Fibroblast of lung (primary cell): ENCODE results near the gene KLHL6. TPM values are rescaled to one million over a fixed set of nuclear protein-coding genes. Genes with fewer than 3 reads are reported as not detected.

ENCODE experiments used
- DNase-seq, 2 donors: peaks; one replicate each; pipeline versions ENCODE4 v3.0.0 to v3.0.0-alpha.2; 2010; ENCODE audit warnings: low read depth in 2 of 2
- H2AFZ ChIP-seq: 2 replicates; pipeline ENCODE4 v1.5.1; 2012; ENCODE audit warnings: low read length, control low read depth, inconsistent platforms
- H3K27ac ChIP-seq: 2 replicates; pipeline ENCODE4 v1.5.1; 2011; ENCODE audit warnings: low read length, control low read depth; ENCODE audit not compliant: insufficient read depth
- H3K27me3 ChIP-seq: 2 replicates; pipeline ENCODE4 v1.5.1; 2011; ENCODE audit warnings: mild to moderate bottlenecking, low read length; ENCODE audit not compliant: control insufficient read depth, insufficient read depth
- H3K36me3 ChIP-seq: 2 replicates; pipeline ENCODE4 v1.5.1; 2011; ENCODE audit warnings: low read length; ENCODE audit not compliant: control insufficient read depth, insufficient read depth
- H3K4me1 ChIP-seq: 2 replicates; pipeline ENCODE4 v1.5.1; 2011; ENCODE audit warnings: low read length; ENCODE audit not compliant: control insufficient read depth, insufficient read depth; ENCODE audit errors: extremely low read depth
- H3K4me2 ChIP-seq: 2 replicates; pipeline ENCODE4 v1.5.1; 2011; ENCODE audit warnings: low read length, control low read depth; ENCODE audit not compliant: insufficient read depth; ENCODE audit errors: extremely low read depth
- H3K4me3 ChIP-seq, 4 experiments: fragments of 200-600 bp in 1 of 4; sonication (generic) in 1 of 4; replicated peaks in 1 of 4; 2 replicates each; pipeline ENCODE4 v1.5.1; 2011 to 2016; ENCODE audit warnings: low read length in 4 of 4, low read depth in 3 of 4, mild to moderate bottlenecking in 3 of 4, control low read depth in 2 of 4, inconsistent platforms in 1 of 4, mixed read lengths in 1 of 4; ENCODE audit not compliant: insufficient read depth in 1 of 4; ENCODE audit errors: control extremely low read depth in 1 of 4
- H3K79me2 ChIP-seq: 2 replicates; pipeline ENCODE4 v1.5.1; 2012; ENCODE audit warnings: mild to moderate bottlenecking, low read length, inconsistent platforms; ENCODE audit not compliant: control insufficient read depth, insufficient read depth
- H3K9ac ChIP-seq: 2 replicates; pipeline ENCODE4 v1.5.1; 2011; ENCODE audit warnings: mild to moderate bottlenecking, low read length, control low read depth; ENCODE audit not compliant: insufficient read depth
- H3K9me3 ChIP-seq: 2 replicates; pipeline ENCODE4 v1.5.1; 2012; ENCODE audit warnings: low read depth, low read length; ENCODE audit not compliant: control insufficient read depth, insufficient read depth
- H4K20me1 ChIP-seq: 2 replicates; pipeline ENCODE4 v1.5.1; 2011; ENCODE audit warnings: low read length; ENCODE audit not compliant: control insufficient read depth, insufficient read depth; ENCODE audit errors: extremely low read depth
- EZH2 ChIP-seq: IDR thresholded peaks from 2 replicates; pipeline ENCODE4 v1.5.1; 2012; ENCODE audit warnings: low read length, control low read depth, mild to moderate bottlenecking; ENCODE audit errors: missing control alignments
- polyA plus RNA-seq, 2 donors: library from polyadenylated mRNA; depleted of rRNA in 1 of 2; stranded (reverse) in 1 of 2; unstranded in 1 of 2; fragments of >200 nt; gene quantifications; 2 replicates each; pipeline ENCODE4 v1.2.1, GENCODE V29; 2011 to 2012; ENCODE audit warnings: missing spikeins in 1 of 2
- total RNA-seq: library from RNA; depleted of rRNA; stranded (reverse); fragments of >200 nt; gene quantifications from 2 replicates; pipeline ENCODE4 v1.2.1, GENCODE V29; 2014
- TF ChIP-seq, protein P1 (sequence below), 2 donors: IDR thresholded peaks in 1 of 2; conservative IDR thresholded peaks in 1 of 2; 1 replicate in 1 of 2; 2 replicates in 1 of 2; pipeline ENCODE4 v1.5.1; 2011 to 2012; ENCODE audit warnings: low read length in 2 of 2, control low read depth in 1 of 2, inconsistent platforms in 1 of 2, low read depth in 1 of 2, mild to moderate bottlenecking in 1 of 2

Gene KLHL6
- total and polyA plus RNA-seq, 2 donors (not counting 1 experiment from before 2014, with no cell fraction given) = not detected

DNA sequence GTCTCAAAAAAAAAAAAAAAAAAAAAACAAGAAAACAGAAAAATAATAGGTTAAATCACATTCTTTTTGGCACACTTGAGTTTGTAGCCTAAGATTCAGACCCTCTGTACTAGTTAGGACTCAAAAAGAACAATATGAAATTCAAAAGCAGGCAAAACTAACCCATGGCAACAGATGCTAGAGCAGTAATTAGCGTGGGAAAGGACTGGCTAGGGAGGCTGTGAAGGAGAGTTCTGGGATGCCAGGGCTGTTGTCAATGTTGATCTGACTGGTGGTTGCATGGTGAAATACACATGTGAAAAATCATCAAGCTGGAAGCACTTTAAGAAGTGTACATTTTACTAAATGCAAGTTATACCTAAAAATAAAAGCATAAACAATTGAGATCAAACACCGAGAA lies 35.6 kb downstream of the KLHL6 start:
- H3K4me3 ChIP-seq = no peak overlapping the region
- H3K27me3 ChIP-seq = peaks cover 8% of the 10 kb centered on the region
- TF ChIP-seq EZH2 = no peak
- TF ChIP-seq, protein P1, sequence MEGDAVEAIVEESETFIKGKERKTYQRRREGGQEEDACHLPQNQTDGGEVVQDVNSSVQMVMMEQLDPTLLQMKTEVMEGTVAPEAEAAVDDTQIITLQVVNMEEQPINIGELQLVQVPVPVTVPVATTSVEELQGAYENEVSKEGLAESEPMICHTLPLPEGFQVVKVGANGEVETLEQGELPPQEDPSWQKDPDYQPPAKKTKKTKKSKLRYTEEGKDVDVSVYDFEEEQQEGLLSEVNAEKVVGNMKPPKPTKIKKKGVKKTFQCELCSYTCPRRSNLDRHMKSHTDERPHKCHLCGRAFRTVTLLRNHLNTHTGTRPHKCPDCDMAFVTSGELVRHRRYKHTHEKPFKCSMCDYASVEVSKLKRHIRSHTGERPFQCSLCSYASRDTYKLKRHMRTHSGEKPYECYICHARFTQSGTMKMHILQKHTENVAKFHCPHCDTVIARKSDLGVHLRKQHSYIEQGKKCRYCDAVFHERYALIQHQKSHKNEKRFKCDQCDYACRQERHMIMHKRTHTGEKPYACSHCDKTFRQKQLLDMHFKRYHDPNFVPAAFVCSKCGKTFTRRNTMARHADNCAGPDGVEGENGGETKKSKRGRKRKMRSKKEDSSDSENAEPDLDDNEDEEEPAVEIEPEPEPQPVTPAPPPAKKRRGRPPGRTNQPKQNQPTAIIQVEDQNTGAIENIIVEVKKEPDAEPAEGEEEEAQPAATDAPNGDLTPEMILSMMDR (conservative IDR thresholded peaks at IDR 0.05 in 1 of 2, IDR thresholded peaks at IDR 0.05 in 1 of 2; ENCODE audit: low read depth in 1 of 2, low read length in 2 of 2) = no peak
- no peak overlapping the region for H2AFZ ChIP-seq
- no peak for DNase-seq
- H3K79me2 ChIP-seq = no peaks in the 10 kb centered on the region
- H3K4me2 ChIP-seq = no peak overlapping the region
- H3K9me3 ChIP-seq = no peaks in the 10 kb centered on the region
- no peaks in the 10 kb centered on the region for H3K4me1 ChIP-seq
- no peak overlapping the region for H3K27ac ChIP-seq
- H3K9ac ChIP-seq = no peak overlapping the region
- H4K20me1 ChIP-seq = no peaks in the 10 kb centered on the region
- H3K36me3 ChIP-seq = no peaks in the 10 kb centered on the region

DNA sequence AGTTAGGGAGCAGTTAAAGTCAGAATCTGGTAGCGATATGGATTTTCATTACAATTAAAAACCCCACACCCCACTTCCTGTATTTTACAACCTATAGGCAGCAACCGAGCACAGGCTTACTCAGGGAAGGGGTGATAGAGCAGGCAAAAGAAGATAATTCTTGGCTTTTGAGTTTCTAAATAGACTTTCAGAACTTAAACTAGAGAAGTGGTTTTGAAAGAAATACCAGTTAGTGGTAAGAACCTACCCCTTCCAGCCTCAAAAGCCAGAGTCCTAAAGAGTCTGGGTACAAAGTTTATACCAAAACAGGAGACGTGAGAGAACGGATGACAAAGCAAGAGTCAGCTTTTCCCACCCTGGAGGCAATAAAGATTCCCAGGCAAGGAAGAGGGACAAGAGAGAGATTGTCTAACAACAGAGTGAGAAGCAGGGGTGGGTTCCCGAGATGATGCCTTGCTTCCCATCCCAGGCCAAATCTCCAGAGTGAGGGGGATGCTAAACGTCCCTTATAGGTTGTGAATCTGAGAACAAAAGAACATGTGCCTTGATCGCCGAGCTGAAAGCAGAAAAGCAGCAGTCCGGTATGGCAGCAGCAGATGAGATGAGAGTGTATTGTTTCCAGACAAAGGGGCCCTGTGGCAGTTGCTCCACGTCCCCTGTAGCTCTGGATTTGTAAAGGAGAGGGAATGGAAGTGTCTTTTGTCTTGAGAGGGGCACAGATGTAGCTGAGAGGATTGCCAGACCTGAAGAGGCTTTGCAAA lies 36.8 kb downstream of the KLHL6 start:
- TF ChIP-seq, protein P1 (conservative IDR thresholded peaks at IDR 0.05 in 1 of 2, IDR thresholded peaks at IDR 0.05 in 1 of 2; ENCODE audit: low read depth in 1 of 2, low read length in 2 of 2) = no peak
- TF ChIP-seq EZH2 = no peak
- H2AFZ ChIP-seq = no peak overlapping the region

DNA sequence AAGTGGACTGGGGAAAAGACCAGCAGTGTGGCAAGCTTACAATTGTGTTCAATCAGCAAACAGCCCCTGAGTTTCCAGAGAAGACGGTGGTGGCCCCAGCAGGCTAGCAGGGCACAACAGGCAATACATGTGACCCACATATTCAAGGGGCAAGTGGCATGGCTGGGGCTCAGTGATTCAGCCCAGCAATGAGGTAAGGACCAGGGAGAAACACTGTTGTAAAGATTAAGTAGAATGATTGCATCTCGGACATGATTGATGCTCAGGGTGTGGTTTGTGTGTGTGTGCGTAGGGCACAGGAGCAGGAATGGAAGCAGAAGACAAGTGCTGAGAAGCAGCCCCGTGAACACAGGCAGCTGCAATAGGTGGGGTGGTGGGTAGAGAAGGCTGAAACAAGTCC lies 37.9 kb downstream of the KLHL6 start:
- Histone ChIP-seq H4K20me1 (no peaks in the 10 kb centered on the region), H3K4me2 (no peak overlapping the region), H3K36me3 (no peaks in the 10 kb centered on the region), H3K27me3 (peaks cover 8% of the 10 kb centered on the region), H3K9ac (no peak overlapping the region), H3K4me3 (no peak overlapping the region), H3K9me3 (no peaks in the 10 kb centered on the region), H3K27ac (no peak overlapping the region), H2AFZ (no peak overlapping the region), H3K79me2 (no peaks in the 10 kb centered on the region), H3K4me1 (no peaks in the 10 kb centered on the region)
- TF ChIP-seq, protein P1 (conservative IDR thresholded peaks at IDR 0.05 in 1 of 2, IDR thresholded peaks at IDR 0.05 in 1 of 2; ENCODE audit: low read depth in 1 of 2, low read length in 2 of 2) = no peak
- TF ChIP-seq EZH2 = no peak
- no peak for DNase-seq

More for the DNA sequence above, 36.8 kb downstream of the KLHL6 start:
- Histone ChIP-seq H3K36me3 (no peaks in the 10 kb centered on the region), H3K9ac (no peak overlapping the region), H3K27me3 (peaks cover 8% of the 10 kb centered on the region), H3K4me3 (no peak overlapping the region), H3K4me2 (no peak overlapping the region), H3K79me2 (no peaks in the 10 kb centered on the region), H3K9me3 (no peaks in the 10 kb centered on the region), H3K27ac (no peak overlapping the region), H3K4me1 (no peaks in the 10 kb centered on the region), H4K20me1 (no peaks in the 10 kb centered on the region)
- DNase-seq = no peak
